GM13977 (cell line): Measurements from ENCODE around the gene C1orf52.

Experiments used
- DNase-seq: peaks from one replicate; pipeline ENCODE4 v3.0.0; 2012; ENCODE audit warnings: low spot score
- CTCF ChIP-seq: IDR thresholded peaks from 2 replicates; pipeline ENCODE4 v1.5.1; 2012; ENCODE audit warnings: mild to moderate bottlenecking, control low read depth; ENCODE audit not compliant: insufficient read depth; ENCODE audit errors: extremely low read depth, missing control alignments
- in situ Hi-C: fragments of 300-500 bp; cut with MboI; formaldehyde crosslinking; loops from one replicate; pipeline ENCODE4 v1.12.0; 2022; ENCODE audit warnings: low sequenced_read_pairs, low pct_unique_long_range_greater_than_20kb, mixed read lengths, inconsistent platforms; ENCODE audit not compliant: unreplicated experiment

The C1orf52 gene

GRCh38 chr1:85274969-85275453, 15.5 kb upstream of the C1orf52 start:
- no peak for DNase-seq
- no peak for TF ChIP-seq CTCF
- in situ Hi-C loops = no loop called here

GRCh38 chr1:85273397-85273796, 13.9 kb upstream of the C1orf52 start:
- in situ Hi-C loops = no loop called here
- no peak for DNase-seq
- no peak for TF ChIP-seq CTCF

GRCh38 chr1:85268801-85269585, 9.5 kb upstream of the C1orf52 start:
- TF ChIP-seq CTCF = no peak
- no peak for DNase-seq
- in situ Hi-C loops = no loop called here

- in situ Hi-C loops = no loop called here
Measured at GRCh38 chr1:85267313-85267712, 7.9 kb upstream of the C1orf52 start.

GRCh38 chr1:85264150-85264549, 4.7 kb upstream of the C1orf52 start:
- no peak for DNase-seq
- in situ Hi-C loops = no loop called here
- no peak for TF ChIP-seq CTCF

More at GRCh38 chr1:85267313-85267712, 7.9 kb upstream of the C1orf52 start:
- TF ChIP-seq CTCF = no peak
- DNase-seq = no peak

DNA sequence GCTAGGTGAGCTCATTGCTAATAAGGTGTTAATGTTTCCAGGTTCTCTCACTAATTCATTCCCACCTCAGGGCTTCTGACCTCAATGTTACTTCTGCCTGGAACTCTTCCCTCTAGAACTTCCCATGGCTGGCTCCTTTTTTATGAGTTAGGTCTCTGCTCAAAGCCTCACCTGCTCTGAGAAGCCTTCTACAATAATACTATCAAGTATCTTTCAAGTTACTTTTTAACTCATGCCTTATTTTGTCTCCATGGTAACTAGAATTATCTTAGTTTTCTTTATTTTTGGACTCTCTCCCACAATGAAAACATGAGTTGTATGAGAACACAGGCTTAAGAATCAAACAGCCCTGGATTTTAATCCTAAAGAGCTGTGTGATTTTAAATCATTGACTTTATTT, 3.5 kb upstream of the C1orf52 start:
- DNase-seq = no peak
- in situ Hi-C loops = no loop called here
- no peak for TF ChIP-seq CTCF
